IPS-NIHi7 (cell line): ENCODE results near the gene PASD1.

Source experiments
- DNase-seq: peaks from one replicate; pipeline ENCODE4 v3.0.0; 2012; ENCODE audit warnings: mixed read lengths; ENCODE audit errors: extremely low spot score

Gene PASD1

DNA sequence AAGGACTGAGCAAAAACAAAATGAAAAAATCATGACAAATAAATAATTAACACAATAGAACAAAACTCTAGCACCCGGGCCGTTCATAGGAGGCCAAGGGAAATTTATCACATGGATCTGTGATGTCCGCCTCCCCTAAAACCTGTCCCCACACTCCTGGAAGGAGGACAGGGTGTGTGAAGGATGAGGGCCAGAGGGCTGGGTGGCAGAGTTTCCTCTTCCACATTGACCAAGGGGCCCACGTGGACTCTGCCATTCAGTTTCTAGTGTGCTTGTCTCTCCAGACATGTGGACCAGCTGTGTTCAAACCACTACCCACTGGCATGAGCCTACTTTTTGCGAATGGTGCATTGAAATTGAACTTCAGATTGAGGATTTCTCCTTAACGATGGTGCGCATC is 138.1 kb downstream of the PASD1 start:
- no peak for DNase-seq

DNA sequence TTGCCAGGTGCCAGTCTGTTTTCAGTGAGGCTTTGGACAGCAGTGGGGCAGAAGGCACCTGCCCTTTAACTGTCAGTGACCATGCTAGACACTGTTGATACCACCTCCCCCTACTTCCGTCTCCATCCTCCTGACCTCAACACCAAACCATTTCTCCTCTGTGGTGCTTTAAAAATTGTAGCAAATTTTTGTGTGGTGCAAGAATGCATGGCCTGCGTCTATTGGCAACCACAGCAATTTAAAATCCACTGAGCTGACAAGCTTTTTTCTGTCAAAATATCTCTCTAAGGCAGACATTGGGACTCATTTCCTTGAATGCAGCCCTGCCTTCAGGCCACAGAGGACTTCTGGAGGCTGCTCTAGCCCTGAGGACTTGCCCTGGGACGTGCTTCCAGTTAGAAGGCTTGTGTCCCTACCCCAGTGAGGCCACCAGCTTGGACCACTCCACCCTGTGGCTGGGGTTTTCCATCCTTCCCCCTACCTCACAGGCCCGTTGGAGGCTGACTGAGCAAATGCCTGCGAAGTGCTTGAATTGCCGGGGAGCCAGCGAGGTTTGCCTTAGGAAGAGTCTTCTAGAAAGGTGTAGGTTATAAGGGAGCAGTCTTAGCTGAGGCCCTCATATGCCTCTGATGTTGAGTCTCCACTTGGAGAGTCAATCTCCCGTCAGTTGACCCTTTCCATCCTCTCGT is 138.7 kb downstream of the PASD1 start:
- DNase-seq = no peak

DNA sequence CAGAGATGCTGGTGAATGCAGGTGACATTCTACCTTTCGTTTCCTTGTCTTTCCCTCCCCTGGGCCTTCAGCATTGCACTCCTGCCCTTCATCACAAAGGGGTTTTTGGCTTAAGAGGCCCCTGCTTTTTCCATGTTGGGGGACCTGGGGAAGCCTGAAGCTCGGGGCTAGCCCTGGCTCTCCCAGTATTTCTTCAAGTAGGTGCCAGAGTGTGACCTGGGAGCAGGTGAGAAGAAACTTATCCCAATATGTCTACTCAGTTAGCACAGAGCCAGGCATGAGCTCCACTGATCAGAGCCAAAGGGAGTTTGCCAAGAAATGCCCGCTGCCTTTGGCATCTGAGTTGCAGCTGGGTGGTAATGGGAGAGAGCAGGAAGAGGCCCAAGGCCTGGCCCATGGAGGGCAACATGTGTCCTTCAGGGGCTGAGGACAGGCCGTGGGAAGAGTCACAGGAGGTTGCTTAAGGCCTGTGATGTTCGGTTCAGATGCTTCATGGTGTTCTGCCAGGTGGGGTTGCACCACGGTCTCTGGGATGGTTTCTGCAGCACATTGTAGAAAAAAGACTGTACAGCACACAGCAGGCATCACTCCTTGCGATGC is 139.4 kb downstream of the PASD1 start:
- no peak for DNase-seq

DNA sequence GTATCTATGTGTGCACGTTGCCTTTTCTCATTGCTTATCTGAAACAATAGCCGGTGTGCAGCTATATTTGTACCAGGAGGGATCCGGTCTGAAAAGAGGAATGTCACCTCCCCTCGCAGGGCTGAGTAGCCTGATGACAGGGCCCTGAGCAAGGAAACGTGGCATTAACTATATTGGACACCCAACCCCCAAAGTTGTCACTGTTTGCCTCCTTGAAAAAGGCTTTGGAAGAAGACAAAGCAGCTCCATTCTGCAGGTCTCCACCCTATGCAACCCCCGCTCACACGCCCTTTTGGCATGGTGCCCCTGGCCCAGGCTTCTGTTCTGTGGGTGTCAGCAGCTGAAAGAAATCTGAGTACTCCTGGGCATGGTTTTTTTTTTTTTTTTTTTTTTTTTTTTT is 140.0 kb downstream of the PASD1 start:
- no peak for DNase-seq

DNA sequence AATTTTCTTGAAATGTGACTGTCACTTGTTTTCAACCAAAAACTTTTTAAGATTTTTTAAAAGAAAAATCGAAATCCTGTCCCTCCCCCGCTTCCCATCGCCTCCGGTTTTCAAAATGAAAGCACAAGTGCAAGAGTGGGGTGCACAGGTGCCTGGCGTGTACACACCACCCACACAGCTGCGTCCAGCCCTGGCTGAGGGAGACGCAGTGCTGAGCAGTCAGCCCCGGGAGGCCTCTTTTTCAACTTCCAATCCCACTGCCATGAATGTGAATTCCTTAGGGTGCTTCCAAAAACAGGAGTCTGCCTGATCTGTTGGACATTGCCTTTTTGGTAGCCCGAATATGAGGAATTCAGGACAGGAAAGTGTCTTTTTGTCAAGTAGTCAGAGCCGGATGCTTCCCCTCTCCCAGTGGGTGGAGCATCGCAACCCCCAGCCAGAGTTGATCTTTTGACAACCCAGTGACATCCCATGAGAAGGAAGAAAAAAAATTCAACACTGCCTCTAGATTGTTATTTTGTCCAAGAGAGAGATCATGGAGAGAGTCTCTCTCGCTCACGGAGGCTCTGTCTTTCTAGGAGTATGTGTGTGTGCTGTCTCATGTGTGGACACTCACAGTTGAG is 140.7 kb downstream of the PASD1 start:
- DNase-seq = no peak

DNA sequence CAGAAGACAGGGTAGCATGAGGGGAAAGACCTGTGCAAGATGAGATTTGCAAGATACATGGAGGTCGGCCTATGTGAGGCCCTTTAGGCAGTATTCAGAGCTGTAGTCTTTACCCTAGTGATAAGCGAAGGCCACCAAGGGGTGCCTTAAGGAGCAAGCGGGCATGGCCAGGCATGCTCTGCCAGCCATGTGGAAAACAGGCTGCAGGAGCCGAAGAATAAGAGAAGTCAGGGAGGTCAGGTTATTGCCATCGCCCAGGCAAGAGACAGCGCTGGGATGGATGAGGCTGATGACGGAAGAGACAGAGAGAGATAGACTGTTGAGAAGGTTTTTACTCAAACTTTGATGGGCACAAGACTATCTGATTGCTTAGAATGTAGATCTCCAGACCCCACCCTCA is 145.3 kb downstream of the PASD1 start:
- no peak for DNase-seq

DNA sequence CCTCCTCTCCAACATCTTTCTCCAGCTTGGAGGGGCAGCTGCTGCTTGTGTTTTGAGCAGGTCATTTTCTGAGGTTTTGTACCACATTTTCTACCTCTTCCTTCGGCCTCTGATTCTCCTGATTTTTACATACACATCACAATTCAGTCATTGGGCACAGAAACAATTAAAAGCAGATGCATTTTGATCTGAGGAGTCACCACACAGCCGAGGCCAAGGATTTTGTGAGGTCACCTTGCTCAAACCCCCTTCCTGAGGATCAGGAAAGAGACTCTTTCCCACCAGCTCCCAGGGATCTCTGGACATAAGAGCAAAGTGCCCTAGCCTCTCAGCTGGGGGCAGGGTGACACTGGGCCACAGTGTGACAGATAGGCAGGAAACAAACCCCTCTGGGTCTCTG is 147.0 kb downstream of the PASD1 start:
- no peak for DNase-seq

DNA sequence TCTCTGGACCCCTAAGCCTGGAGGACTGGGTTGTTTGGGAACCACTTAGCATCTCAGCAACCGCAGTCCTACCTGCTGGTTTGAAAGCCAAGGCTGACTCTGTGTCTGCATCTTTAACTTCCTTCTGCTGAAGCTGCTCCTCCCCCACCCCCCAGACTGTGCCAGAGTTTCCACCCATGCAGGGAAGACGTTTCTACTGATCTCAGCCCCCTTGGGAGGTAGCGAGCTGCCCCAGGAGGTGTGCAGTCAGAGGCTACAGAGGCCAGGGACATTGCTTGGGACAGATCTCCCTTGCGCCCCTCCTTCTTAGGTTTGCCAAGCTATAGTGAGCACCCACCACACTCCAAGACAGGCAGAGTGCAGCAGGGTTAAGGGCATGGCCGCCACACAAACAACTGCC is 147.7 kb downstream of the PASD1 start:
- no peak for DNase-seq

DNA sequence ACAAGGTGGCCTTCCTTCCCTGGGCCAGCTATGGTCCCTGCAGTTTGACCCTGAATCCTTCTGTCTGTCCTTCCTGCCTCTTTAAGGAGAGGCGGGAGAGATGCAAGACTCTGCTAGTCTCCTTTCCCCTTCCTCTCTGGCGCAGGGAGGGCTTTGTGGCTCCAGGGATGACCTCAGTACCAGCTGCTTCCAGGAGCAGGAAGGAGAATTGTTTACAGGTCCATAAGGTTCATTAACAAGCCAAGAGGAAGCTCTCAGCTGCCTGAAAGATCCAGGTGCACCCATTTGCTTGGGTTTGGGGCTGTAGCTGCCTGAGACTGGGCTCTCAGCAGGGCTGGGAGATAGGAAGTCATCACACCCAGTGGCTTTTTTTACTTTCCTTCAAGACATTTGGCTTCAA is 148.3 kb downstream of the PASD1 start:
- peak; percentile 15 for DNase-seq

DNA sequence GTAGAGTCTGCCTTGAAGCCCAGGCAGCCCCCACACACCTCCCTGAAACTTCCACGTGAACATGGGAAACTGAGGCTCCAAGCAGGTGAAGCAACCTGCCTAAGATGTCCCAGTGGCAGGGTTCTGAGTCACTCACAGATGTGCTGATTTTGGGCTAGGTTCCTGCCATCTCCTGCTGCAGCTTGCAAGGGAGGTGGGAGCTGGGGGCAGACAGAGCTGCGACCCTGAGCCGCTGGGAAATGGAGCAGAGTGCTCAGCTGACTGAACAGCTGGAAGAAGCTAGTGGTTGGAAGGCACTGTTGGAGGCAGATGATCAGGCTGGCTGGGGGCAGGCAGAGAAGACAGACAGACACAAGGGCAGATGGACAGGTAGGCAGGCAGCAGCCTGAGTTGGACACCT is 148.8 kb downstream of the PASD1 start:
- no peak for DNase-seq

DNA sequence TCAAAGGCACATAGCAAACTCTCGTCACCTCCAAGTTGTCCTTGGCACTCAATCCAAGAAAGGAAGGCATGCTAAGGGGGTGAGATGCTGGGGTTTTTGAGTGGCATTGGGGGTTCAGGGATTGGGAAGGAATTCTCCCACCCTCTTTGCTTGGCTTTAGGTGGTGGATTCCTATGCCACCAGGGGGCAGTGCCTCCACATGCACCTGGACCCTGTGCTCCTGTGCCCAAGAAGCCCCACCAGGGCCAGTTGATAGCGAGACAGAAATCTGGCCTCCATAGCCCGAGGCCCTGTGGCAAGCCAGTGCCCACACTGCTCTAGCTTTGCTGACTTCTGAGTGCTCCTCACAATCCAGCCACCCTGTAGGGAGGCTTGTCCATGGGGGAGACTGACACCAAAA is 150.4 kb downstream of the PASD1 start:
- DNase-seq = peak; percentile 70

DNA sequence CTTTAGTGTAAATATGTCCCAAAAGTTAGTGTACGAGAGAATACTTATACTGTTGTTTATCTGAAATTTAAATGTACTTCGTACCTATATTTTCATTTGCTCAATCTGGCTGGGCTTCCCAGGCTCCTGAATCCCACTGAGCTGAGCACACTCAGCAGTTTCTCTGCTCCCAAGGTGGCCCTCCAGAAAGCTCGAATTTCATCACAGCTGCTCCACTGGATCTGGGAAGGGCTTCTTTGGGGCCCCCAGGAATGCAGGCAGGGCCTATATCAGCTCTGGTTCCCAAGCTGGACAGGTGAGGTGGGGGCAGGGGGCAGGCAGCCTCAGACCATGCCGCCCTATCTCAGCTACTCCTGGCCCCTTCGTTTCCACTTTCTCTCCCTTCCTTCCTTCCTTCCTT is 150.9 kb downstream of the PASD1 start:
- no peak for DNase-seq

DNA sequence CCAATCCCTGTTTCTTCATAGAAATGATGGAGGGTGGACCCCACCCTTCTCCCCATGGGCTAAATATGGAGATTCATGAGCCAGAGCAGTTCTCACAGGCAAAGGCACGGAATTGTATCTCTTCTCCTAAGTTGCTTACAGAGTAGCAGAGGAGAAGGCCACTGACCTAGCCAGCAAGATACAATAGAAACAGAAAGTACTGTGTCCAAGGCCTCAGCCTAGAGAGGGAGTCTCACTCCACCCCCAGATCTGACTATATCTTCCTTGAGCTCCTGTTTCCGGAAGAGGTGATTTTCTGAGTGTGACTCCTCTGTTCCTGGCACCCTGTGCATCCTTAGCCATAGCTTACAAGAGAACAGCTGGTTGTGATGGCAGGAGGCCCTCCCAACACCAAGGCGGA is 152.3 kb downstream of the PASD1 start, which contains the start of gene FATE1:
FATE1 (plus strand) TSS at position 284 of the 400 bp plus-strand sequence; CDS start at position 369, 85 bp downstream.
- DNase-seq = no peak

DNA sequence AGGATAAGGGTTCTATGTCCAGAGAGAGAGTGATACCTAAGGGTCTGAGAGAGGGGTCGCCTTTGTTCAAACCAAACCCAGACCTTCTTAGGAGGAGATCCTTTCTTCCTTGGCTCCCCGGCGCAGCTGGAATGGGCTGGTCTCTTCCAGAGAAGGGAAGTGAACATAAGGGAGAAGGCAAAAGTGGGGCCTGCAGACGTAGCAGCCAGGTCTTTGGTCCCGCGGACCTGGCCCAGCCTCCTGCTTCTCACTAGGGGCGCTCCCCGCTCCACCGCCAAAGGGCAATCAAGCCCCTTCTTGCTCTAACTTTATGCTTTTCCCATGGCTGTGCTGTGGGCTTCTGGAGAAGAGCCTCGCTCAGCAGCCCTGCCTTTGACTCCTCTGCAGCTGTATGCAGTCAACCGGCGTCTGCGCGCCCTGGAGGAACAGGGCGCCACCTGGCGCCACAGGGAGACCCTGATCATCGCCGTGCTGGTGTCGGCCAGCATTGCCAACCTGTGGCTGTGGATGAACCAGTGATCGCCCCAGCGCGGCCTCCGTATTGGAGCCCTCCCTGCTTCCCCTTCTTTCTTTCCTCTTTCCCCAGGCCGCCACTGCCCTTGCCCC is 158.9 kb downstream of the PASD1 start:
- peak; percentile 71 for DNase-seq

DNA sequence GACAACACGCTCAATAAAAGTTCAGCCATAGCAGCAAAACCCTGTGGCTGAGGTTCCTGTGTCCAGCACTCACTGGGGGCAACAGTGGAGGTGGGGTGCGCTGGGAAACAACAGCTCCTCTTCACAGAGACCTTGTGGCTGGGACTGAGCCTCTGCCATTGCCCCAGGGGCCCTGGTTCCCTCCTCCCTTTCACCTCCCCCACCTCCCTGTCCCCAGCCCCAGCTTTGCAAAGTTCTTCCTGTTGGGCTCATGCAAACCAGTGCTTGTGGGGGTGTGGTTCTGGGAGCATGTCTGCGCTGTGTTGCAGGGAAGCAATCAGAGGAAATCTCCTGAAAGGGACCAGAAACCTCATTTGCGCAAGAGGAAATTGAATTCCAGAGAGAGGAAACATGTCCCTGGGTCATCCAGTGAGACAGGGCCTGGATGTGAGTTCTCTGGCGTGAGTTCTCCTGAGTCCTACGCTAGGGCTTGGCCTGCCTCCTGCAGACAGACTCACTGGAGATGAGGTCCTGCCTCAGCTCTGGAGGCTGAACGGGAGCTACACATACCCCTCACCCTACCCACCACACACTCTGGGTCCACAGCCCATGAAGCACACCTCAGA is 159.8 kb downstream of the PASD1 start:
- DNase-seq = no peak

DNA sequence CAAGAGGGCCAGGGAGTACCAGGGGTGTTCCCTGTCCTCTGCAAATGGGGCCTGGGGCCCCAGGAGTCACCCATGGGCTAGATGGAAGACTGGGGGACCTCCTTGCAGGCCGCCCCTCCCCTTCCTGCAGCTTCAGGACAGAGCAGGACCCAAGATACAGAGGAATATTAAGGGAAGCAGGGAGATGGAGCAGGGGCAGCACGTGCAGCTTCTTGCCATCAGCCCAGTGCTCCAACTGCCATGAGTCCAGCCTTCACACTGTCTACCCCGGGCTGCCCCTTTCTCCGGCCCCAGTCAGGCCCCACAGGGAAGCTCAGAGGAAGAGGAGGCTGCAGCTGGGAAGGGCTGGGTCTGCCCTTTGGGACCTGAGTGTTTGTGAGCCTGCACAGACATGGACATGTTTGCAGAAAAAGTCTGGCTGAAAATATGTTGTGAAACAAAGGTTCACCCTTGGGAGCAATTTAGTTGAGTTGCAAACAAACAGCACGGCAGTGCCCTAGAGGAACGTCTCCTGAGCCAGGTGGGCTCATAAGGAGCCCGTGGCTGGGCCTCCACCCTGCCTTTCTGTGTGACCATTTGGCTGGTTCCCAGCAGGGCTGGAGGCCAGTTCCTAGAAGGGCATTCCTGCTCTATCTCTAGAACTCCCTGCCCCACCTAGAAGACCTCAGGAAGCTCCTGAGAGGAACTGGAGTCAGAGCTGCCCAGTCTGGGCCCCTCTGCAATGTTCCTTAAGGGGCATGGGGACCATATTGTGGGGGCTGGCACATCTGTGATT is 161.3 kb downstream of the PASD1 start:
- no peak for DNase-seq

DNA sequence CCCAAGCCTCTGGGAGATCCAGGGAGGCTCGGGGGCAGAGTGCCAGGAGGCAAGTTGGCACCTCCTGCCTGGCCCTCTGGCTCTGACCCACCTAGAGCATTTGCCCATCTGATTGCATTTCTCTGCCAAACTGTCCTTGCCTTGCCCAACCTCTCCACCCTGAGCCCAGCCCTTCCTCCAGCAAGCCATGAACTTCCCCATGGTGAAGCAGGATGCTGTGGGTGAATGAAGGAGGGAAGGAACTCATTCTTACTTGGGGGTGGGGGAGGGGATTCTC is 161.8 kb downstream of the PASD1 start:
- DNase-seq = no peak
